Liver (tissue), 9 donors: ENCODE data around the gene BRD1. TPM values are rescaled to one million over a fixed set of nuclear protein-coding genes. Genes with fewer than 3 reads are reported as not detected.

Experiments
- DNase-seq: peaks from one replicate; pipeline ENCODE4 v3.0.0-alpha.2; 2017; ENCODE audit warnings: low spot score
- H3K27ac ChIP-seq, 2 donors: one replicate each; pipeline ENCODE4 v1.7.0; 2013; ENCODE audit warnings: inconsistent platforms in 2 of 2, low read length in 2 of 2, control low read depth in 1 of 2, low read depth in 1 of 2, mild to moderate bottlenecking in 1 of 2
- H3K27me3 ChIP-seq, 4 donors: one replicate each; pipeline versions ENCODE4 v1.6.1 to v1.7.0; 2013; ENCODE audit warnings: low read length in 3 of 4, inconsistent platforms in 1 of 4, mild to moderate bottlenecking in 1 of 4, moderate library complexity in 1 of 4; ENCODE audit not compliant: control insufficient read depth in 4 of 4, insufficient read depth in 4 of 4
- H3K36me3 ChIP-seq, 4 donors: one replicate each; pipeline versions ENCODE4 v1.6.1 to v1.7.0; 2013; ENCODE audit warnings: low read length in 3 of 4, mild to moderate bottlenecking in 3 of 4, low read depth in 1 of 4, moderate library complexity in 1 of 4; ENCODE audit not compliant: control insufficient read depth in 4 of 4, insufficient read depth in 3 of 4
- H3K4me1 ChIP-seq, 4 donors: one replicate each; pipeline versions ENCODE4 v1.6.1 to v1.7.0; 2013; ENCODE audit warnings: low read length in 3 of 4, mild to moderate bottlenecking in 3 of 4, moderate library complexity in 1 of 4; ENCODE audit not compliant: control insufficient read depth in 4 of 4, insufficient read depth in 4 of 4
- H3K4me3 ChIP-seq, 3 donors: one replicate each; pipeline versions ENCODE4 v1.6.1 to v1.7.0; 2013; ENCODE audit warnings: low read length in 3 of 3, control low read depth in 1 of 3, low read depth in 1 of 3, mild to moderate bottlenecking in 1 of 3
- H3K9ac ChIP-seq, 2 donors: one replicate each; pipeline ENCODE4 v1.7.0; 2013; ENCODE audit warnings: low read length in 2 of 2, mild to moderate bottlenecking in 2 of 2, moderate library complexity in 2 of 2, control low read depth in 1 of 2, low read depth in 1 of 2
- H3K9me3 ChIP-seq, 4 donors: one replicate each; pipeline versions ENCODE4 v1.6.1 to v1.7.0; 2013; ENCODE audit warnings: low read length in 3 of 4; ENCODE audit not compliant: control insufficient read depth in 4 of 4
- EGR1 ChIP-seq, 2 donors: IDR thresholded peaks; 2 replicates each; pipeline ENCODE4 v1.6.1; 2016 to 2018; ENCODE audit warnings: antibody characterized with exemption in 2 of 2, low read depth in 2 of 2
- FOXA2 ChIP-seq: IDR thresholded peaks from 2 replicates; pipeline ENCODE4 v1.6.1; 2016; ENCODE audit warnings: antibody characterized with exemption
- HNF4A ChIP-seq, 2 donors: conservative IDR thresholded peaks; 2 replicates each; pipeline ENCODE4 v1.6.1; 2016; ENCODE audit warnings: antibody characterized with exemption in 2 of 2, mild to moderate bottlenecking in 2 of 2
- HNF4G ChIP-seq: IDR thresholded peaks from 2 replicates; pipeline ENCODE4 v1.6.1; 2016; ENCODE audit warnings: antibody characterized with exemption
- JUND ChIP-seq, 2 donors: IDR thresholded peaks; 2 replicates each; pipeline ENCODE4 v1.6.1; 2016; ENCODE audit warnings: antibody characterized with exemption in 2 of 2
- NR2F2 ChIP-seq: IDR thresholded peaks from 2 replicates; pipeline ENCODE4 v1.6.1; 2016; ENCODE audit warnings: antibody characterized with exemption
- RAD21 ChIP-seq, 2 donors: IDR thresholded peaks; 2 replicates each; pipeline ENCODE4 v1.6.1; 2016; ENCODE audit warnings: antibody characterized with exemption in 2 of 2, mild to moderate bottlenecking in 2 of 2
- RXRA ChIP-seq, 2 donors: IDR thresholded peaks; 2 replicates each; pipeline ENCODE4 v1.6.1; 2017 to 2018; ENCODE audit warnings: antibody characterized with exemption in 2 of 2, mild to moderate bottlenecking in 1 of 2
- SP1 ChIP-seq: IDR thresholded peaks from 2 replicates; pipeline ENCODE4 v1.6.1; 2018; ENCODE audit warnings: antibody characterized with exemption, mild to moderate bottlenecking
- TAF1 ChIP-seq: conservative IDR thresholded peaks from 2 replicates; pipeline ENCODE4 v1.6.1; 2016; ENCODE audit warnings: antibody characterized with exemption, mild to moderate bottlenecking
- WGBS: extraction: QIAGEN DNeasy Blood & Tissue Kit; methylation state at CpG from one replicate; pipeline ENCODE4 v1.1.7; 2013; 5-methylcytosine and 5-hydroxymethylcytosine counted together
- polyA plus RNA-seq, 2 donors: library from polyadenylated mRNA; stranded (reverse) in 1 of 2; unstranded in 1 of 2; fragments of 200-250 nt in 1 of 2; fragments of >200 nt in 1 of 2; fragmentation: Nextera tagmentation in 1 of 2; extraction: Ambion mirVana in 1 of 2; gene quantifications; one replicate each; pipeline versions ENCODE4 v1.2.1 to v1.2.3, GENCODE V29; 2013 to 2015
- total RNA-seq, 2 donors: library from RNA; depleted of rRNA; stranded (reverse); fragments of >200 nt; gene quantifications; one replicate each; pipeline ENCODE4 v1.2.3, GENCODE V29; 2014
- TF ChIP-seq, protein P1 (sequence below): fragments of 150-350 bp; IDR thresholded peaks from 2 replicates; pipeline ENCODE4 v1.5.1; 2017; ENCODE audit warnings: improper control_type of control experiment, low read depth, low read length; ENCODE audit not compliant: missing input control
- TF ChIP-seq, protein P2 (sequence below): IDR thresholded peaks from 2 replicates; pipeline ENCODE4 v1.6.1; 2016; ENCODE audit warnings: antibody characterized with exemption
- TF ChIP-seq, protein P3 (sequence below): IDR thresholded peaks from 2 replicates; pipeline ENCODE4 v1.6.1; 2016; ENCODE audit warnings: antibody characterized with exemption, mild to moderate bottlenecking
- TF ChIP-seq, protein P4 (sequence below): IDR thresholded peaks from 2 replicates; pipeline ENCODE4 v1.6.1; 2016; ENCODE audit warnings: antibody characterized with exemption
- donor health status: healthy.
- donor health status: healthy.
- donor health status: healthy.
- donor health status: healthy.
- donor health status: healthy.

The BRD1 gene
- total and polyA plus RNA-seq, 4 donors, result 3.3 to 20.7 (median 11.6) TPM

DNA sequence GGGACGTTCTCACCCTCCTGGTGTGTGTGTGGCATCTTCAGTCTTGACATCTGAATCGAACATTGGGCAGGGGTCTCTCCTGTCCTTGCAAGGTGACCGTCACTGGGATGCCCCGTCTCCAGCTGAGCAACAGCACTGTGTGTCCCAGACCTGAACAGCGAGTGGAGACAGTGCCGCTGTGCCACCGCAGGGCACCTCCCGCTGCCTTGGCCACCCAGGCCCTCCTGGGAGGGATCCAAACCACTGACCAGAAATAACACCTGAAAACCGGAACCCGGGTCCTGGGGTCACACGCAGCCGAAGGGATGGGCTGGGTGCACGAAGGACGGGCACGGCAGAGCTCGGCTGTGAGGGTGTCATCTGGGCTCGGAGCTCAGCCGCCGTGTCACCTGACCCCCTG, 102.2 kb downstream of the BRD1 start:
- TF ChIP-seq HNF4G, result no peak
- no peak for TF ChIP-seq HNF4A (conservative IDR thresholded peaks at IDR 0.05)
- TF ChIP-seq RXRA (IDR thresholded peaks at IDR 0.05), result no peak
- no peak for TF ChIP-seq FOXA2
- TF ChIP-seq, protein P1, sequence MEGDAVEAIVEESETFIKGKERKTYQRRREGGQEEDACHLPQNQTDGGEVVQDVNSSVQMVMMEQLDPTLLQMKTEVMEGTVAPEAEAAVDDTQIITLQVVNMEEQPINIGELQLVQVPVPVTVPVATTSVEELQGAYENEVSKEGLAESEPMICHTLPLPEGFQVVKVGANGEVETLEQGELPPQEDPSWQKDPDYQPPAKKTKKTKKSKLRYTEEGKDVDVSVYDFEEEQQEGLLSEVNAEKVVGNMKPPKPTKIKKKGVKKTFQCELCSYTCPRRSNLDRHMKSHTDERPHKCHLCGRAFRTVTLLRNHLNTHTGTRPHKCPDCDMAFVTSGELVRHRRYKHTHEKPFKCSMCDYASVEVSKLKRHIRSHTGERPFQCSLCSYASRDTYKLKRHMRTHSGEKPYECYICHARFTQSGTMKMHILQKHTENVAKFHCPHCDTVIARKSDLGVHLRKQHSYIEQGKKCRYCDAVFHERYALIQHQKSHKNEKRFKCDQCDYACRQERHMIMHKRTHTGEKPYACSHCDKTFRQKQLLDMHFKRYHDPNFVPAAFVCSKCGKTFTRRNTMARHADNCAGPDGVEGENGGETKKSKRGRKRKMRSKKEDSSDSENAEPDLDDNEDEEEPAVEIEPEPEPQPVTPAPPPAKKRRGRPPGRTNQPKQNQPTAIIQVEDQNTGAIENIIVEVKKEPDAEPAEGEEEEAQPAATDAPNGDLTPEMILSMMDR, result no peak
- TF ChIP-seq SP1, result no peak
- no peak for TF ChIP-seq NR2F2
- no peak for TF ChIP-seq TAF1
- TF ChIP-seq, protein P2, sequence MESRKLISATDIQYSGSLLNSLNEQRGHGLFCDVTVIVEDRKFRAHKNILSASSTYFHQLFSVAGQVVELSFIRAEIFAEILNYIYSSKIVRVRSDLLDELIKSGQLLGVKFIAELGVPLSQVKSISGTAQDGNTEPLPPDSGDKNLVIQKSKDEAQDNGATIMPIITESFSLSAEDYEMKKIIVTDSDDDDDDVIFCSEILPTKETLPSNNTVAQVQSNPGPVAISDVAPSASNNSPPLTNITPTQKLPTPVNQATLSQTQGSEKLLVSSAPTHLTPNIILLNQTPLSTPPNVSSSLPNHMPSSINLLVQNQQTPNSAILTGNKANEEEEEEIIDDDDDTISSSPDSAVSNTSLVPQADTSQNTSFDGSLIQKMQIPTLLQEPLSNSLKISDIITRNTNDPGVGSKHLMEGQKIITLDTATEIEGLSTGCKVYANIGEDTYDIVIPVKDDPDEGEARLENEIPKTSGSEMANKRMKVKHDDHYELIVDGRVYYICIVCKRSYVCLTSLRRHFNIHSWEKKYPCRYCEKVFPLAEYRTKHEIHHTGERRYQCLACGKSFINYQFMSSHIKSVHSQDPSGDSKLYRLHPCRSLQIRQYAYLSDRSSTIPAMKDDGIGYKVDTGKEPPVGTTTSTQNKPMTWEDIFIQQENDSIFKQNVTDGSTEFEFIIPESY, result no peak
- no peaks in the 10 kb centered on the region for H3K9me3 ChIP-seq
- no peaks in the 10 kb centered on the region for H3K36me3 ChIP-seq
- no peak overlapping the region for H3K27ac ChIP-seq
- DNase-seq, result no peak
- H3K27me3 ChIP-seq, result peaks cover 0 to 11% (median 1%) of the 10 kb centered on the region in 4 donors
- H3K4me3 ChIP-seq, result no peak overlapping the region
- WGBS, result 82% methylated on average over 19 of the region's 19 CpGs
- no peak overlapping the region for H3K9ac ChIP-seq
- H3K4me1 ChIP-seq, result no peaks in the 10 kb centered on the region

DNA sequence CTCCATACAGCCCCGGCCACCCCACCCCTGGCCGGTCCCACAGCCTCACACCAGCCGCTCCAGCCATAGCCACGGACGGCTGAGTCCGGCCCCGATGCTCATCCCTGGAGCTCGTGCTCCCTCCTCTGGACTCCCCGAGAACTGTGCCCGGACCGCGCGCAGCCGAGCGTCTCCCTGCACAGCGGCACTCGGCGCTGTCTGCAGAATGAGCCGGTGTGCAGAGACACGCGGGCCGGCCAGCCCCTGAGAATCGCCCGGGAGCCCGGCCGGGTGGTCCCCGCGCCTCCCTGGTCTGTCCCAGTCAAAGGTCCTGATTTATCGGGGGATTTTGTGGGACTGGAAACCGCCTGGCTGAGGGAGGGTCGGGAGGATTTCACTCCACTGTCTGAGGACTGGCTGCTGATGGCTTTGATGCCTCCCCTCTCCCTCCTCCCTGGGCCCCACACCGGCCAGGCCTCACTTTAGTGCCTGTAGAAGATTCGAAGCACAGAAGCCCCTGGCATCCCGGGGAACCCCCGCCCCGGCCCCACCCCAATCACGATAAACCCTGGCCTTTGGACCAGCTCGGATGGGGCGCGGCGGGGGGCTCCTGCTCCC, 102.7 kb downstream of the BRD1 start:
- peak overlapping the region in 1 of 3 donors; percentile 21 for H3K4me3 ChIP-seq
- peak; percentile 56 for DNase-seq
- H3K4me1 ChIP-seq, result no peaks in the 10 kb centered on the region
- TF ChIP-seq, protein P3, sequence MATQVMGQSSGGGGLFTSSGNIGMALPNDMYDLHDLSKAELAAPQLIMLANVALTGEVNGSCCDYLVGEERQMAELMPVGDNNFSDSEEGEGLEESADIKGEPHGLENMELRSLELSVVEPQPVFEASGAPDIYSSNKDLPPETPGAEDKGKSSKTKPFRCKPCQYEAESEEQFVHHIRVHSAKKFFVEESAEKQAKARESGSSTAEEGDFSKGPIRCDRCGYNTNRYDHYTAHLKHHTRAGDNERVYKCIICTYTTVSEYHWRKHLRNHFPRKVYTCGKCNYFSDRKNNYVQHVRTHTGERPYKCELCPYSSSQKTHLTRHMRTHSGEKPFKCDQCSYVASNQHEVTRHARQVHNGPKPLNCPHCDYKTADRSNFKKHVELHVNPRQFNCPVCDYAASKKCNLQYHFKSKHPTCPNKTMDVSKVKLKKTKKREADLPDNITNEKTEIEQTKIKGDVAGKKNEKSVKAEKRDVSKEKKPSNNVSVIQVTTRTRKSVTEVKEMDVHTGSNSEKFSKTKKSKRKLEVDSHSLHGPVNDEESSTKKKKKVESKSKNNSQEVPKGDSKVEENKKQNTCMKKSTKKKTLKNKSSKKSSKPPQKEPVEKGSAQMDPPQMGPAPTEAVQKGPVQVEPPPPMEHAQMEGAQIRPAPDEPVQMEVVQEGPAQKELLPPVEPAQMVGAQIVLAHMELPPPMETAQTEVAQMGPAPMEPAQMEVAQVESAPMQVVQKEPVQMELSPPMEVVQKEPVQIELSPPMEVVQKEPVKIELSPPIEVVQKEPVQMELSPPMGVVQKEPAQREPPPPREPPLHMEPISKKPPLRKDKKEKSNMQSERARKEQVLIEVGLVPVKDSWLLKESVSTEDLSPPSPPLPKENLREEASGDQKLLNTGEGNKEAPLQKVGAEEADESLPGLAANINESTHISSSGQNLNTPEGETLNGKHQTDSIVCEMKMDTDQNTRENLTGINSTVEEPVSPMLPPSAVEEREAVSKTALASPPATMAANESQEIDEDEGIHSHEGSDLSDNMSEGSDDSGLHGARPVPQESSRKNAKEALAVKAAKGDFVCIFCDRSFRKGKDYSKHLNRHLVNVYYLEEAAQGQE, result no peak
- TF ChIP-seq JUND (IDR thresholded peaks at IDR 0.05) (no peak), FOXA2 (no peak), RAD21 (IDR thresholded peaks at IDR 0.05) (peak; percentile 64 to 77), TAF1 (no peak), RXRA (IDR thresholded peaks at IDR 0.05) (no peak), EGR1 (IDR thresholded peaks at IDR 0.05; ENCODE audit: low read depth in 2 of 2) (no peak)
- TF ChIP-seq, protein P1, result peak; percentile 37
- TF ChIP-seq, protein P4, sequence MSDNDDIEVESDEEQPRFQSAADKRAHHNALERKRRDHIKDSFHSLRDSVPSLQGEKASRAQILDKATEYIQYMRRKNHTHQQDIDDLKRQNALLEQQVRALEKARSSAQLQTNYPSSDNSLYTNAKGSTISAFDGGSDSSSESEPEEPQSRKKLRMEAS, result no peak
- H3K9ac ChIP-seq, result no peak overlapping the region
- H3K9me3 ChIP-seq, result no peaks in the 10 kb centered on the region
- WGBS, result 15% methylated on average over 41 of the region's 41 CpGs
- H3K27me3 ChIP-seq, result peaks cover 0 to 11% (median 1%) of the 10 kb centered on the region in 4 donors
- no peaks in the 10 kb centered on the region for H3K36me3 ChIP-seq
- H3K27ac ChIP-seq, result no peak overlapping the region
